GM12878 (cell line): ENCODE results near the gene TMEM217. TPM values are rescaled to one million over a fixed set of nuclear protein-coding genes. Genes with fewer than 3 reads are reported as not detected.

Experiments used
- BACH1 ChIP-seq: fragments of 450-650 bp; IDR thresholded peaks from 2 replicates; pipeline ENCODE4 v1.6.1; 2017; ENCODE audit warnings: mild to moderate bottlenecking, borderline replicate concordance
- BCL11A ChIP-seq: IDR thresholded peaks from 2 replicates; pipeline ENCODE4 v1.6.1; 2011; ENCODE audit warnings: low read depth, low read length
- BCL3 ChIP-seq: IDR thresholded peaks from 2 replicates; pipeline ENCODE4 v1.6.1; 2011; ENCODE audit warnings: borderline replicate concordance, low read depth, mild to moderate bottlenecking, moderate library complexity, low read length; ENCODE audit not compliant: insufficient read depth, poor library complexity, severe bottlenecking
- CTCF ChIP-seq, 3 experiments: IDR thresholded peaks in 2 of 3; conservative IDR thresholded peaks in 1 of 3; 2 replicates each; pipeline ENCODE4 v1.5.1; 2011; ENCODE audit warnings: low read depth in 3 of 3, low read length in 3 of 3, mild to moderate bottlenecking in 3 of 3, control low read depth in 2 of 3, moderate library complexity in 2 of 3, inconsistent platforms in 1 of 3, mixed read lengths in 1 of 3; ENCODE audit not compliant: control insufficient read depth in 2 of 3, insufficient read depth in 1 of 3; ENCODE audit errors: extremely low read depth in 1 of 3
- DPF2 ChIP-seq: fragments of 450-650 bp; IDR thresholded peaks from 2 replicates; pipeline ENCODE4 v1.6.1; 2017; ENCODE audit warnings: mild to moderate bottlenecking
- HSF1 ChIP-seq: fragments of 150-350 bp; IDR thresholded peaks from 2 replicates; pipeline ENCODE4 v1.6.1; 2014; ENCODE audit warnings: mild to moderate bottlenecking, low read depth, low read length
- IKZF2 ChIP-seq, 2 experiments: fragments of 450-650 bp; IDR thresholded peaks; 2 replicates each; pipeline ENCODE4 v1.6.1; 2017; ENCODE audit warnings: mild to moderate bottlenecking in 2 of 2, moderate library complexity in 2 of 2
- KAT2A ChIP-seq: conservative IDR thresholded peaks from 2 replicates; pipeline ENCODE4 v1.6.1; 2011; ENCODE audit warnings: low read depth, low read length; ENCODE audit not compliant: control insufficient read depth
- LARP7 ChIP-seq: fragments of 450-650 bp; IDR thresholded peaks from 2 replicates; pipeline ENCODE4 v1.6.1; 2017; ENCODE audit warnings: mild to moderate bottlenecking
- MTA2 ChIP-seq: fragments of 450-650 bp; IDR thresholded peaks from 2 replicates; pipeline ENCODE4 v1.6.1; 2016; ENCODE audit warnings: low read depth, mild to moderate bottlenecking, moderate library complexity
- MXI1 ChIP-seq: fragments of 150-350 bp; IDR thresholded peaks from 2 replicates; pipeline ENCODE4 v1.6.1; 2011; ENCODE audit warnings: low read depth, mild to moderate bottlenecking, inconsistent platforms, low read length, improper control_type of control experiment
- NKRF ChIP-seq: fragments of 450-650 bp; conservative IDR thresholded peaks from 2 replicates; pipeline ENCODE4 v1.6.1; 2017; ENCODE audit warnings: mild to moderate bottlenecking, moderate library complexity
- SIN3A ChIP-seq: IDR thresholded peaks from 2 replicates; pipeline ENCODE4 v1.6.1; 2012; ENCODE audit warnings: low read depth, low read length, improper control_type of control experiment
- TAF1 ChIP-seq: IDR thresholded peaks from 2 replicates; pipeline ENCODE4 v1.6.1; 2011; ENCODE audit warnings: mild to moderate bottlenecking, low read depth, low read length, borderline replicate concordance
- TARDBP ChIP-seq: IDR thresholded peaks from 2 replicates; pipeline ENCODE4 v1.6.1; 2016; ENCODE audit warnings: borderline replicate concordance
- TBL1XR1 ChIP-seq: IDR thresholded peaks from 2 replicates; pipeline ENCODE4 v1.6.1; 2012; ENCODE audit warnings: low read depth, low read length, improper control_type of control experiment
- ZBTB4 ChIP-seq: fragments of 450-650 bp; formaldehyde crosslinking; IDR thresholded peaks from 2 replicates; pipeline ENCODE4 v1.4.0; 2022; ENCODE audit warnings: mild to moderate bottlenecking, moderate library complexity
- ZNF622 ChIP-seq: fragments of 450-650 bp; IDR thresholded peaks from 2 replicates; pipeline ENCODE4 v1.6.1; 2017; ENCODE audit warnings: mild to moderate bottlenecking, inconsistent platforms
- polyA plus RNA-seq, 11 experiments: library from polyadenylated mRNA; depleted of rRNA in 4 of 11; unstranded in 6 of 11; stranded (reverse) in 5 of 11; fragments of >200 nt; fragmentation: Nextera tagmentation in 4 of 11; fragmentation: Illumina TruSeq in 1 of 11; extraction: Ambion mirVana in 4 of 11; extraction: Trizol in 1 of 11; gene quantifications; 1 replicate in 1 of 11; 2 replicates in 10 of 11; pipeline versions ENCODE4 v1.2.1 to v1.2.3, GENCODE V29; 2011 to 2016; ENCODE audit warnings: inconsistent platforms in 2 of 11, missing spikeins in 2 of 11, low read depth in 1 of 11
- total RNA-seq, 4 experiments: library from RNA; depleted of rRNA in 3 of 4; stranded (reverse); fragments of >200 nt in 3 of 4; fragmentation: Illumina TruSeq in 1 of 4; extraction: Trizol in 1 of 4; gene quantifications; 2 replicates each; pipeline versions ENCODE4 v1.2.1 to v1.2.3, GENCODE V29; 2013 to 2021

The TMEM217 gene
- total and polyA plus RNA-seq, 10 of the 15 experiments (the other 5 are each of a cell fraction or from before 2014, with no cell fraction given): 1.3 to 4.5 (median 2.3) TPM

GRCh38 chr6:37171970-37172812 is 85.8 kb downstream of the TMEM217 start (continued):
- TF ChIP-seq CTCF (IDR thresholded peaks at IDR 0.05 in 2 of 3, conservative IDR thresholded peaks at IDR 0.05 in 1 of 3; ENCODE audit: control insufficient read depth in 2 of 3, extremely low read depth in 1 of 3, insufficient read depth in 1 of 3, low read depth in 3 of 3, low read length in 3 of 3) (peak; percentile 85 to 98 (median 93)), MXI1 (0 out of 2 replicates have a peak, but pooled peaks have one; percentile 30), KAT2A (no peak), TBL1XR1 (no peak), BACH1 (no peak), LARP7 (0 out of 2 replicates have a peak, but pooled peaks have one; percentile 24), IKZF2 (IDR thresholded peaks at IDR 0.05) (0 out of 4 replicates have a peak, but pooled peaks of 1 of the 2 experiments have one; percentile 9), TARDBP (no peak), DPF2 (no peak), ZNF622 (no peak), ZBTB4 (CRISPR knock-in tag) (no peak), TAF1 (no peak), MTA2 (no peak), NKRF (peak; percentile 18; the same call in 1 of the 2 replicates), BCL3 (no peak), HSF1 (no peak), SIN3A (peak; percentile 80; the same call in 1 of the 2 replicates), BCL11A (no peak)
